ENCODE results near the gene TNRC6C. TPM values are rescaled to one million over a fixed set of nuclear protein-coding genes. Genes with fewer than 3 reads are reported as not detected.

Gene TNRC6C
- total and polyA plus RNA-seq, 2 of the 13 experiments (the other 11 are each of a cell fraction or from before 2014, with no cell fraction given), result 0.66 to 4.9 TPM

DNA sequence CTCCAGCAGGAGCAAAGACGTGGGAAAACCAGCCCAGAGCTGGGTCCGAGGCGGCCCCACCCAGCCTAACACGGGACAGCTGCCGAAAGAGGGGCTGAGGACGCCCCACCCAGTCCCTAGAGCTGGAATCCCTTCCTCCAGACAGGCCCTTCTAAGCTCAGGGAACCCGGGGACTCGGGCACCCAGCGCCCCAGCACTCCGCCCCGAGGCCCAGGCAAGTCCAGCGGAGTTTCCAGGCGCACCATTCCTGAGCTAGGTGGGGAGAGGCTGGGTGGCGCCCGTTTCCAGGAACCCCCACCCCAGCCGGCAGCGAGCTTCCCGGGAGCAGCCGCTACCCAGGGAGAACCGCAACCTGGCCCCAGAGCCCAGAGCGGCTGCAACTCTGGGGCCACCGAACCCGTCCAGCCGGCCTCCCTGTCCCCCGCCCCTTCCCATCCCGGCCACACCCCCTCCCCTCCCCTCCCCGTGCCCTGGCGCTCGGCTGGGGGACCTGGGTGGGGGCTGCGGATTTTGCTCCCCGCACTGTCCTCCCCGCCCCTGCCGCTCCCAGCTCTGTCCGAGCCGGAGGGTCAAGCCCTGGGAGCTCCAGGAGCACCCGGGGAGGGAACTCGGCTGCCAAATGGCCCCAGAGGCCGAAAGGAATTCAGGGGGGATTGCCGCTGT is 169.5 kb downstream of the TNRC6C start (continued):
- TF ChIP-seq, protein P1, sequence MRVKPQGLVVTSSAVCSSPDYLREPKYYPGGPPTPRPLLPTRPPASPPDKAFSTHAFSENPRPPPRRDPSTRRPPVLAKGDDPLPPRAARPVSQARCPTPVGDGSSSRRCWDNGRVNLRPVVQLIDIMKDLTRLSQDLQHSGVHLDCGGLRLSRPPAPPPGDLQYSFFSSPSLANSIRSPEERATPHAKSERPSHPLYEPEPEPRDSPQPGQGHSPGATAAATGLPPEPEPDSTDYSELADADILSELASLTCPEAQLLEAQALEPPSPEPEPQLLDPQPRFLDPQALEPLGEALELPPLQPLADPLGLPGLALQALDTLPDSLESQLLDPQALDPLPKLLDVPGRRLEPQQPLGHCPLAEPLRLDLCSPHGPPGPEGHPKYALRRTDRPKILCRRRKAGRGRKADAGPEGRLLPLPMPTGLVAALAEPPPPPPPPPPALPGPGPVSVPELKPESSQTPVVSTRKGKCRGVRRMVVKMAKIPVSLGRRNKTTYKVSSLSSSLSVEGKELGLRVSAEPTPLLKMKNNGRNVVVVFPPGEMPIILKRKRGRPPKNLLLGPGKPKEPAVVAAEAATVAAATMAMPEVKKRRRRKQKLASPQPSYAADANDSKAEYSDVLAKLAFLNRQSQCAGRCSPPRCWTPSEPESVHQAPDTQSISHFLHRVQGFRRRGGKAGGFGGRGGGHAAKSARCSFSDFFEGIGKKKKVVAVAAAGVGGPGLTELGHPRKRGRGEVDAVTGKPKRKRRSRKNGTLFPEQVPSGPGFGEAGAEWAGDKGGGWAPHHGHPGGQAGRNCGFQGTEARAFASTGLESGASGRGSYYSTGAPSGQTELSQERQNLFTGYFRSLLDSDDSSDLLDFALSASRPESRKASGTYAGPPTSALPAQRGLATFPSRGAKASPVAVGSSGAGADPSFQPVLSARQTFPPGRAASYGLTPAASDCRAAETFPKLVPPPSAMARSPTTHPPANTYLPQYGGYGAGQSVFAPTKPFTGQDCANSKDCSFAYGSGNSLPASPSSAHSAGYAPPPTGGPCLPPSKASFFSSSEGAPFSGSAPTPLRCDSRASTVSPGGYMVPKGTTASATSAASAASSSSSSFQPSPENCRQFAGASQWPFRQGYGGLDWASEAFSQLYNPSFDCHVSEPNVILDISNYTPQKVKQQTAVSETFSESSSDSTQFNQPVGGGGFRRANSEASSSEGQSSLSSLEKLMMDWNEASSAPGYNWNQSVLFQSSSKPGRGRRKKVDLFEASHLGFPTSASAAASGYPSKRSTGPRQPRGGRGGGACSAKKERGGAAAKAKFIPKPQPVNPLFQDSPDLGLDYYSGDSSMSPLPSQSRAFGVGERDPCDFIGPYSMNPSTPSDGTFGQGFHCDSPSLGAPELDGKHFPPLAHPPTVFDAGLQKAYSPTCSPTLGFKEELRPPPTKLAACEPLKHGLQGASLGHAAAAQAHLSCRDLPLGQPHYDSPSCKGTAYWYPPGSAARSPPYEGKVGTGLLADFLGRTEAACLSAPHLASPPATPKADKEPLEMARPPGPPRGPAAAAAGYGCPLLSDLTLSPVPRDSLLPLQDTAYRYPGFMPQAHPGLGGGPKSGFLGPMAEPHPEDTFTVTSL (CRISPR knock-in tag; IDR thresholded peaks at IDR 0.05; ENCODE audit: borderline replicate concordance), result peak; percentile 4; the same call in 1 of the 2 replicates
- no peak for TF ChIP-seq NR2F6 (IDR thresholded peaks at IDR 0.05)
- peak; percentile 16; the same call in 1 of the 2 replicates for TF ChIP-seq NR2F6 (CRISPR knock-in tag; IDR thresholded peaks at IDR 0.05)
- no peak for TF ChIP-seq MAF1 (CRISPR knock-in tag; IDR thresholded peaks at IDR 0.05; ENCODE audit: borderline replicate concordance)
- no peak for TF ChIP-seq ZNF337 (CRISPR knock-in tag; IDR thresholded peaks at IDR 0.05; ENCODE audit: borderline replicate concordance, low read depth)
- TF ChIP-seq ZNF788 (CRISPR knock-in tag; IDR thresholded peaks at IDR 0.05; ENCODE audit: borderline replicate concordance), result no peak
- TF ChIP-seq ATF7-NPFF (CRISPR knock-in tag; IDR thresholded peaks at IDR 0.05; ENCODE audit: low read depth), result no peak
- no peak for TF ChIP-seq PCBP2 (optimal IDR thresholded peaks at IDR 0.05; ENCODE audit: low read depth, low read length, poor library complexity, severe bottlenecking)
- no peak for TF ChIP-seq ZSCAN31 (CRISPR knock-in tag; IDR thresholded peaks at IDR 0.05; ENCODE audit: low read depth)
- TF ChIP-seq ZNF382 (CRISPR knock-in tag; IDR thresholded peaks at IDR 0.05; ENCODE audit: borderline replicate concordance), result no peak
- no peak for TF ChIP-seq SRSF9 (IDR thresholded peaks at IDR 0.05; ENCODE audit: borderline replicate concordance, insufficient read depth, low read depth, low read length, poor library complexity, severe bottlenecking)
- no peak for TF ChIP-seq KDM1A (CRISPR knock-in tag; IDR thresholded peaks at IDR 0.05)
- TF ChIP-seq KDM3A (CRISPR knock-in tag; IDR thresholded peaks at IDR 0.05; ENCODE audit: low read depth), result no peak
- TF ChIP-seq, protein P2, sequence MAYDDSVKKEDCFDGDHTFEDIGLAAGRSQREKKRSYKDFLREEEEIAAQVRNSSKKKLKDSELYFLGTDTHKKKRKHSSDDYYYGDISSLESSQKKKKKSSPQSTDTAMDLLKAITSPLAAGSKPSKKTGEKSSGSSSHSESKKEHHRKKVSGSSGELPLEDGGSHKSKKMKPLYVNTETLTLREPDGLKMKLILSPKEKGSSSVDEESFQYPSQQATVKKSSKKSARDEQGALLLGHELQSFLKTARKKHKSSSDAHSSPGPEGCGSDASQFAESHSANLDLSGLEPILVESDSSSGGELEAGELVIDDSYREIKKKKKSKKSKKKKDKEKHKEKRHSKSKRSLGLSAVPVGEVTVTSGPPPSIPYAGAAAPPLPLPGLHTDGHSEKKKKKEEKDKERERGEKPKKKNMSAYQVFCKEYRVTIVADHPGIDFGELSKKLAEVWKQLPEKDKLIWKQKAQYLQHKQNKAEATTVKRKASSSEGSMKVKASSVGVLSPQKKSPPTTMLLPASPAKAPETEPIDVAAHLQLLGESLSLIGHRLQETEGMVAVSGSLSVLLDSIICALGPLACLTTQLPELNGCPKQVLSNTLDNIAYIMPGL (CRISPR knock-in tag; IDR thresholded peaks at IDR 0.05; ENCODE audit: borderline replicate concordance in 1 of 2, low read depth in 1 of 2), result peak in 1 of 2 experiments; percentile 56; a peak in 2 of 4 replicates
- no peak for TF ChIP-seq ZNF468 (CRISPR knock-in tag; IDR thresholded peaks at IDR 0.05)
- no peak for TF ChIP-seq SP1 (IDR thresholded peaks at IDR 0.05)
- no peak for TF ChIP-seq SP1 (CRISPR knock-in tag; IDR thresholded peaks at IDR 0.05)
- 0 out of 2 replicates have a peak, but pooled peaks have one; percentile 25 for TF ChIP-seq ZC3H13 (CRISPR knock-in tag; IDR thresholded peaks at IDR 0.05)
- no peak for TF ChIP-seq JDP2 (CRISPR knock-in tag; IDR thresholded peaks at IDR 0.05; ENCODE audit: borderline replicate concordance)
- TF ChIP-seq NKX3-1 (CRISPR knock-in tag; IDR thresholded peaks at IDR 0.05), result no peak
- TF ChIP-seq, protein P3, sequence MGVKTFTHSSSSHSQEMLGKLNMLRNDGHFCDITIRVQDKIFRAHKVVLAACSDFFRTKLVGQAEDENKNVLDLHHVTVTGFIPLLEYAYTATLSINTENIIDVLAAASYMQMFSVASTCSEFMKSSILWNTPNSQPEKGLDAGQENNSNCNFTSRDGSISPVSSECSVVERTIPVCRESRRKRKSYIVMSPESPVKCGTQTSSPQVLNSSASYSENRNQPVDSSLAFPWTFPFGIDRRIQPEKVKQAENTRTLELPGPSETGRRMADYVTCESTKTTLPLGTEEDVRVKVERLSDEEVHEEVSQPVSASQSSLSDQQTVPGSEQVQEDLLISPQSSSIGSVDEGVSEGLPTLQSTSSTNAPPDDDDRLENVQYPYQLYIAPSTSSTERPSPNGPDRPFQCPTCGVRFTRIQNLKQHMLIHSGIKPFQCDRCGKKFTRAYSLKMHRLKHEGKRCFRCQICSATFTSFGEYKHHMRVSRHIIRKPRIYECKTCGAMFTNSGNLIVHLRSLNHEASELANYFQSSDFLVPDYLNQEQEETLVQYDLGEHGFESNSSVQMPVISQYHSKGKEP (CRISPR knock-in tag; IDR thresholded peaks at IDR 0.05), result no peak
